ENCODE data around the gene NEUROG2.
A peak's percentile ranks its signal among the peaks of the same experiment; 100 is the strongest.

The NEUROG2 gene

GRCh38 chr4:112521123-112522023 is 5.4 kb upstream of the NEUROG2 start:
- peak; percentile 98 for FAIRE-seq

GRCh38 chr4:112520598-112521122 is 4.7 kb upstream of the NEUROG2 start:
- FAIRE-seq (no peak), DNase-seq (ENCODE audit: insufficient read length, low spot score) (no peak)

More at GRCh38 chr4:112521123-112522023, 5.4 kb upstream of the NEUROG2 start:
- DNase-seq (ENCODE audit: insufficient read length, low spot score): no peak

- FAIRE-seq (peak; percentile 87), DNase-seq (ENCODE audit: insufficient read length, low spot score) (no peak)
These were observed 4.0 kb upstream of the NEUROG2 start for GRCh38 chr4:112519689-112520597.

GRCh38 chr4:112518675-112519074 is 2.7 kb upstream of the NEUROG2 start:
- peak; percentile 77 for FAIRE-seq
- DNase-seq (ENCODE audit: insufficient read length, low spot score): no peak

GRCh38 chr4:112517911-112518310 is 1.9 kb upstream of the NEUROG2 start:
- FAIRE-seq: peak; percentile 96
- DNase-seq (ENCODE audit: insufficient read length, low spot score): no peak

- FAIRE-seq (peak; percentile 96), DNase-seq (ENCODE audit: insufficient read length, low spot score) (no peak)
These were observed 1.2 kb upstream of the NEUROG2 start for GRCh38 chr4:112517067-112517634.

GRCh38 chr4:112516471-112517066 is 589 bp upstream of the NEUROG2 start:
- FAIRE-seq: peak; percentile 77
- peak; percentile 45 for DNase-seq (ENCODE audit: insufficient read length, low spot score)

- FAIRE-seq (peak; percentile 93), DNase-seq (ENCODE audit: insufficient read length, low spot score) (peak; percentile 51)
These were observed 548 bp downstream of the NEUROG2 start for GRCh38 chr4:112515198-112516065.

- no peak for FAIRE-seq
These were observed 1.3 kb downstream of the NEUROG2 start for GRCh38 chr4:112514647-112515197.

GRCh38 chr4:112513971-112514646 is 1.9 kb downstream of the NEUROG2 start:
- DNase-seq (ENCODE audit: insufficient read length, low spot score) (no peak), FAIRE-seq (peak; percentile 93)

More at GRCh38 chr4:112514647-112515197, 1.3 kb downstream of the NEUROG2 start:
- DNase-seq (ENCODE audit: insufficient read length, low spot score): no peak

GRCh38 chr4:112511803-112512118 is 4.2 kb downstream of the NEUROG2 start:
- no peak for FAIRE-seq
- DNase-seq (ENCODE audit: insufficient read length, low spot score): no peak

GRCh38 chr4:112511093-112511802 is 4.7 kb downstream of the NEUROG2 start:
- peak; percentile 26 for FAIRE-seq
- no peak for DNase-seq (ENCODE audit: insufficient read length, low spot score)

- DNase-seq (ENCODE audit: insufficient read length, low spot score) (no peak), FAIRE-seq (peak; percentile 66)
These were observed 5.5 kb downstream of the NEUROG2 start for GRCh38 chr4:112510291-112511092.

- FAIRE-seq (peak; percentile 31), DNase-seq (ENCODE audit: insufficient read length, low spot score) (no peak)
These were observed 6.5 kb downstream of the NEUROG2 start for GRCh38 chr4:112509243-112510141.

- DNase-seq (ENCODE audit: insufficient read length, low spot score) (no peak), FAIRE-seq (no peak)
These were observed 7.6 kb downstream of the NEUROG2 start for GRCh38 chr4:112508356-112508755.

- DNase-seq (ENCODE audit: insufficient read length, low spot score): no peak
- no peak for FAIRE-seq
These were observed 11.2 kb downstream of the NEUROG2 start for GRCh38 chr4:112504807-112505206.

All from GM19239 (cell line).